NT2/D1 (cell line): ENCODE results near the gene COMMD10.

Experiments used
- DNase-seq: peaks from one replicate; pipeline ENCODE4 v3.0.0-alpha.2; 2011; ENCODE audit warnings: low read depth, low spot score
- H3K27me3 ChIP-seq: 2 replicates; pipeline ENCODE4 v1.6.0; 2011; ENCODE audit warnings: mild to moderate bottlenecking; ENCODE audit not compliant: insufficient read length, insufficient read depth
- H3K36me3 ChIP-seq: 2 replicates; pipeline ENCODE4 v1.6.1; 2011; ENCODE audit warnings: mild to moderate bottlenecking, low read length, mixed read lengths; ENCODE audit not compliant: insufficient read depth, insufficient read length
- H3K4me1 ChIP-seq: 2 replicates; pipeline ENCODE4 v1.5.1; 2011; ENCODE audit not compliant: insufficient read depth, insufficient read length
- H3K4me3 ChIP-seq: 2 replicates; pipeline ENCODE4 v1.5.1; 2011; ENCODE audit warnings: low read depth; ENCODE audit not compliant: insufficient read length
- H3K9ac ChIP-seq: 2 replicates; pipeline ENCODE4 v1.6.0; 2011; ENCODE audit warnings: low read depth; ENCODE audit not compliant: insufficient read length
- H3K9me3 ChIP-seq: 2 replicates; pipeline ENCODE4 v1.5.1; 2011; ENCODE audit warnings: mild to moderate bottlenecking, low read length; ENCODE audit not compliant: insufficient read depth
- SUZ12 ChIP-seq: IDR thresholded peaks from 2 replicates; pipeline ENCODE4 v1.6.1; 2011; ENCODE audit not compliant: insufficient read length, insufficient read depth; ENCODE audit errors: extremely low read depth
- YY1 ChIP-seq: IDR thresholded peaks from 2 replicates; pipeline ENCODE4 v1.6.1; 2011; ENCODE audit not compliant: insufficient read length, insufficient read depth
- ZNF274 ChIP-seq: IDR thresholded peaks from 2 replicates; pipeline ENCODE4 v1.6.1; 2011; ENCODE audit warnings: mild to moderate bottlenecking, low read depth, low read length

COMMD10 gene

GRCh38 chr5:116154252-116154651 is 69.4 kb downstream of the COMMD10 start:
- H3K4me1 ChIP-seq, result no peaks in the 10 kb centered on the region
- DNase-seq, result no peak

GRCh38 chr5:116154931-116155330 is 70.1 kb downstream of the COMMD10 start:
- no peaks in the 10 kb centered on the region for H3K9me3 ChIP-seq
- DNase-seq, result no peak
- H3K9ac ChIP-seq, result no peak overlapping the region
- no peaks in the 10 kb centered on the region for H3K4me1 ChIP-seq
- H3K27me3 ChIP-seq, result no peaks in the 10 kb centered on the region
- H3K4me3 ChIP-seq, result no peak overlapping the region
- no peak for TF ChIP-seq YY1
- TF ChIP-seq SUZ12, result no peak
- no peak for TF ChIP-seq ZNF274
- no peaks in the 10 kb centered on the region for H3K36me3 ChIP-seq

More at GRCh38 chr5:116154252-116154651, 69.4 kb downstream of the COMMD10 start:
- no peaks in the 10 kb centered on the region for H3K9me3 ChIP-seq
- no peaks in the 10 kb centered on the region for H3K27me3 ChIP-seq
- H3K36me3 ChIP-seq, result no peaks in the 10 kb centered on the region
- H3K9ac ChIP-seq, result no peak overlapping the region
- no peak overlapping the region for H3K4me3 ChIP-seq
- TF ChIP-seq YY1, result no peak
- no peak for TF ChIP-seq SUZ12
- no peak for TF ChIP-seq ZNF274

- DNase-seq, result no peak
- Histone ChIP-seq H3K9ac (no peak overlapping the region), H3K36me3 (no peaks in the 10 kb centered on the region), H3K4me3 (no peak overlapping the region), H3K4me1 (no peaks in the 10 kb centered on the region), H3K27me3 (no peaks in the 10 kb centered on the region), H3K9me3 (no peaks in the 10 kb centered on the region)
- TF ChIP-seq SUZ12, result no peak
- TF ChIP-seq ZNF274, result no peak
- no peak for TF ChIP-seq YY1
Measured at GRCh38 chr5:116157902-116158301, 73.1 kb downstream of the COMMD10 start.

- no peak for TF ChIP-seq ZNF274
- TF ChIP-seq SUZ12, result no peak
- no peak for TF ChIP-seq YY1
- DNase-seq, result no peak
- no peaks in the 10 kb centered on the region for H3K4me1 ChIP-seq
- H3K9ac ChIP-seq, result no peak overlapping the region
- H3K9me3 ChIP-seq, result no peaks in the 10 kb centered on the region
- no peak overlapping the region for H3K4me3 ChIP-seq
- no peaks in the 10 kb centered on the region for H3K27me3 ChIP-seq
- no peaks in the 10 kb centered on the region for H3K36me3 ChIP-seq
Measured at GRCh38 chr5:116159006-116159405, 74.2 kb downstream of the COMMD10 start.

GRCh38 chr5:116174111-116174510 is 89.3 kb downstream of the COMMD10 start:
- H3K27me3 ChIP-seq, result no peaks in the 10 kb centered on the region
- TF ChIP-seq SUZ12, result no peak
- no peak for TF ChIP-seq ZNF274
- no peak for TF ChIP-seq YY1

GRCh38 chr5:116176121-116176520 is 91.3 kb downstream of the COMMD10 start:
- TF ChIP-seq SUZ12 (no peak), YY1 (no peak), ZNF274 (no peak)
- Histone ChIP-seq H3K4me1 (no peaks in the 10 kb centered on the region), H3K4me3 (no peak overlapping the region), H3K9ac (no peak overlapping the region), H3K36me3 (no peaks in the 10 kb centered on the region), H3K27me3 (no peaks in the 10 kb centered on the region), H3K9me3 (no peaks in the 10 kb centered on the region)
- DNase-seq, result no peak

More at GRCh38 chr5:116174111-116174510, 89.3 kb downstream of the COMMD10 start:
- no peaks in the 10 kb centered on the region for H3K4me1 ChIP-seq
- H3K9me3 ChIP-seq, result no peaks in the 10 kb centered on the region
- no peaks in the 10 kb centered on the region for H3K36me3 ChIP-seq
- no peak overlapping the region for H3K9ac ChIP-seq
- H3K4me3 ChIP-seq, result no peak overlapping the region
- DNase-seq, result no peak

- H3K4me1 ChIP-seq, result no peaks in the 10 kb centered on the region
- H3K9ac ChIP-seq, result no peak overlapping the region
- no peaks in the 10 kb centered on the region for H3K27me3 ChIP-seq
- no peak for TF ChIP-seq YY1
- TF ChIP-seq SUZ12, result no peak
- no peak for TF ChIP-seq ZNF274
- no peak overlapping the region for H3K4me3 ChIP-seq
- no peaks in the 10 kb centered on the region for H3K36me3 ChIP-seq
- DNase-seq, result no peak
- no peaks in the 10 kb centered on the region for H3K9me3 ChIP-seq
Measured at GRCh38 chr5:116178925-116179324, 94.1 kb downstream of the COMMD10 start.

GRCh38 chr5:116209166-116209565 is 124.3 kb downstream of the COMMD10 start:
- no peaks in the 10 kb centered on the region for H3K9me3 ChIP-seq
- no peaks in the 10 kb centered on the region for H3K27me3 ChIP-seq
- no peak overlapping the region for H3K9ac ChIP-seq
- no peak for TF ChIP-seq SUZ12
- TF ChIP-seq ZNF274, result no peak
- TF ChIP-seq YY1, result no peak
- DNase-seq, result no peak
- H3K4me3 ChIP-seq, result no peak overlapping the region
- no peaks in the 10 kb centered on the region for H3K36me3 ChIP-seq
- no peaks in the 10 kb centered on the region for H3K4me1 ChIP-seq
